ENCODE results near the gene RPL31.
"Not testable (repeated sequence)": the region's sequence is repeated elsewhere in the genome, so short reads cannot be mapped to it uniquely, and the experiment has no call there.

Gene RPL31

DNA sequence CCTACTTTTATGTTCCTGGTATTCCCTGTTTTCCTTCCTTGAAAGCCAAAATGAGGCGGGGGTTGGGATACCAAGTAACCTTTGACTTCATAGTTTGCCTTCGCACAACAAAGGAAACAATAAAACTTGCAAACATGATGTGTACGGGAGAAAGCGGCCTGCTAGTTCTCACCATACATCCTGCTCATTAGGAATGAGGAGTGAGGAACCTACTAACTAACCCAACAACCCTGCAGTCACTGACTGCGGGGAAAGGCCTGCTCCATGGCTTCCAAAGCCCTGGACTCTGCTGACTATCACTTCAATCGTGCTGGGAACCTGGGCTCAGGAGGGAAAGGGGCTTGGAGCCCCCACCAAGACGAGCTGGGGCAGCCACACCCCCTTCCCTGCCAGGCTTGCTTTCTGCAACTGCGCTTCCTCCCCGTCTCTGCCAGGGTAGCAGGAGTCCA lies 24.2 kb downstream of the RPL31 start:
- DNase-seq (ENCODE audit: low spot score), result no peak

DNA sequence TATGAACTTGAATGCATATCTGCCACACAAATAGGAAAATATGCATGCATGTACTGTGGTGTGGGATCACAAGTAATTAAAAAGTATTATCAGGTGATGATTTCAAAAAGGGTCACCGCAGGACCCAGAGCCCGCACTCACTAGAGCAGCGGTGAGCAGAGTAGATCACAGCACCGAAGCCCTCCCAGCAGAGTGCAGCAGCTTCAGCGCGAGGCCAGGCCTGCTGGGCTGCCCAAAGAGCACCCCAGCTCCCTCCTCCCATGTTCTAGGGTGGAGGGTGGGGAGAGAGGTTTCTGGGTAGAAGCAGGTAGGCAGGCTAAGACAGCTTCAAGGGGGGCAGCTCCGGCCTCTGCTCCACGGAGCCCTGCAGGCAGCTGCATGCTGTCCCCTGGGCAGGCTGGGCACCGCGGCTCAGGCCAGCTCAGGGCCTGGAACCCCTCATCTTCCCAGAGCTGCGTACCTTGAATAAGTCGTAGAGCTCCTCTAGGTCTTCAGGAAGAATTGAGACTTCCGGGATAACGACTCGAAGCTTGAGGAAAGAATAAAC lies 24.9 kb downstream of the RPL31 start:
- no peak for DNase-seq (ENCODE audit: low spot score)

DNA sequence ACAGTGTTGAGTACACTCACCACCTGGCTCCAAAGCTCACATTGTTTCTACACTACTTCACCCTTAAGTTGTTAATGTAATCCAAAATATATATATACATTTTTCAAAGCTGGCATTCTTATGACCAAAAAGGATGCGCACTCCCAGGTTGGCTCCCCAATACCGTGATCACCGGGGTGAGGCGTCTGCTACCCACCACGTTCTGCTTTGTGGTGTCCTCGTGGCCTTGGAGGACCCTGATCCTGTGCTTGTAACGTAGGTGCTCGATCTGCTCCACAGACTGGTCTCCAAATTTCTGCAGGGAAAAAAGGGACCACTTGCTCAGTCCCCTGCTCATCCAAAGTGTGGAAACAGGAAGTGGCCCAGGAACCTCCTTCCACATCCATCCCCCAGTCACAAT lies 25.8 kb downstream of the RPL31 start:
- no peak for DNase-seq (ENCODE audit: low spot score)

DNA sequence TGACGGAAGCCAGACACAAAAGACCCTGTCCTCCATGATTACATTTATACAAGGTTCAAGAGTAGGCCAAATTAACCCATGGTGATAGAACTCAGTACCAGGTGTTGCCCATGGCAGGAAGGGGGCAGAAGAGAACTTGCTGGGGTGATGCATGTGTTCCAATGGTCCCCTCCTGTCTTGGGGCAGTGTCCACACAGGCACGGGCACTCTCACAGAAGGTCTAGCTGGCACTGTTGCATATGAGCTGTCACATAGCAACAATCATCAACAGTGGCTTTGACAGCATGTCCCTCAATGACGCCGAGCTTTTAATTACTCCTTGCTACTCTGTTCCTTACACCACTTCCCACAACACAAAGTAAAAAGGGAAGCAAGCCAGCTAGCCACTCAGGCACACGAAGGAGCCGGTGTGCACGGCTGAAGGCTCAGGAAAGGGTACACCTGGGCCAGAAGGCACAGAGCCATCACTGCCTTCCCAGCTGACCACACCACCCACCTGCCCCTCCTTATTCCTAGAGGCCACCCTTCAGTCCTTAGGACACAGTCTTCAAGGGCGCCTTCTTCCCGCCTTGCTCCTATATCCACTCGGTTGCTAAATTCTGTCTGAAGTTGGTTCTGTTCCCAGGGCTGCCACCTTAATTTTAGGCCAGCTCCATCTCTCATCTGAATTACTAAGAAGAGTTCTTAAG lies 28.9 kb downstream of the RPL31 start:
- no peak for DNase-seq (ENCODE audit: low spot score)

DNA sequence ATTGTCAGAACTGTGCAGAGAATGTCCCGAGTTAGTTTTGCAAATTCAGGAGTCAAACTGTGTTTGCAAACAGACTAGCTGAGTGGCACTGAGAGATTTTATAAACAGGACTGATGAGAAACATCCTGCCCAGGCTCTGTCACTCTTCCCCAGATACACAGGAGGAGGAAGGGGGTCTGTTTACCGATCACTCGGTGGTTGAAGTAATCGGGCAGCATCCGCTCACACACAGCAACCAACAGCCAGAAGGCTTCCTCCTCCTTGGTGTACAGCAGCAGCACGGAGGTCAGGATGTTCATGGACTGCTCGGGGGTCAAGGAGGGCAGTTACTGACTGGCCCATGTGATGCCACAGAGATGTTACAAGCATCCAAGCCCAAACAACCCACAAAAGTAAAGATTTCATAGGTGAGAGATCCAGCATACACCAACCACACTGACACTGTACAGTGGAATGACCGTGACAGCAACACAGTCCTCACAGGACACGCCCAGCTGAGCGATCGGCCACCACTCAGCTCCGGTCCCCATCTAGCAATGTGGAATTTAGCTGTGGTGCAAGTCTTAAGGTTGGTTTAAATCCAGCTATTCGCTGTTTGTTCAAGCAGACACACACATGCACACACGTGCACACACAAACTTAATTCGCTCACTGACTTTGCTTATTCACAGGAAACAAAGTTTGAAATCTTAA lies 30.1 kb downstream of the RPL31 start:
- DNase-seq (ENCODE audit: low spot score), result no peak

DNA sequence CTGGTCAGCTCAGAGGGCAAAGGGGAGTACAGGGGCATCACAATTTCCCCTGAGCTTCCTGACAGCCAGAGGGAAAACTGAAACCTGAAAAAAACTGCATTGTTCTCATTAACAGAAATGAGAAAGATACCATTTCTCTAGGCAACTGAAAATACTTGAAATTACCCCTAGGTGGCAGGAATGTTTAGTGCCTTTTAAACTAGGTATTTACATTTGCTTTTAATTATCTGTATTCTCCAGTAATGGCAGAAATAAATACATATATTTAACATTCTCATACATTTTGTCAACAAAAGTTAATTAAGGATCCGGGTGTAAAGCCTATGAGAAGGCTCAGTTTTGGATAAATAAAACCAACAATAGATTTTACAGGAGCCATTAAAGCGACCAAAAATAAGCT lies 34.5 kb downstream of the RPL31 start:
- DNase-seq (ENCODE audit: low spot score), result no peak

DNA sequence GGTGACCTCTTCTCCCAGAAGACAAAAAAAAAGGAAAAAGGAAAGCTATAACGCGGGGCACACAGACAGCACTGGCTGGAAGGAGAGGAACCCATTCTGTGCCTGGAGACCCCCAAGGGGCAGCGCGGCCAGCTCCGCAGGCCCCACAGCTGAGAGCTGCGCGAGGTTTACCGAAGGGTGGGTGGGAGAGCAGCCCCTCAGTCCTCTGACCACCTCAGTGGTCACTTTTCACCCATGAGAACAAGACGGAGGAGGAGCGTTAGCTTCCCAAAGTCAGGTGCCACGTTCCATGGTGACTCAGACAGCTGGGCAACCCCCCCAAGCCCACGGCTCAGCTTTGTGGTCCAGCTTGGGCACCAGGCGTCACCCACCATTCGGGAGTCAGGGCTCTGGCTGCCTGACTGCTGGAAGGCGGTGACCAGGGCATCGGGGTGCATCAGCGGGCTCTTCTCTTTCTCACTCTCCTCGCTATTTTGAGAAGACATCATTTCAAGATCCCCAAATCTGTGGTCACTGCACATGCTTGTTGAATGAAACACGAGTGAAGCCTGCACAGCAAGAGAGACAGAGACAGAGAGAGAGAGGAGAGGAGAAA lies 35.2 kb downstream of the RPL31 start:
- no peak for DNase-seq (ENCODE audit: low spot score)

DNA sequence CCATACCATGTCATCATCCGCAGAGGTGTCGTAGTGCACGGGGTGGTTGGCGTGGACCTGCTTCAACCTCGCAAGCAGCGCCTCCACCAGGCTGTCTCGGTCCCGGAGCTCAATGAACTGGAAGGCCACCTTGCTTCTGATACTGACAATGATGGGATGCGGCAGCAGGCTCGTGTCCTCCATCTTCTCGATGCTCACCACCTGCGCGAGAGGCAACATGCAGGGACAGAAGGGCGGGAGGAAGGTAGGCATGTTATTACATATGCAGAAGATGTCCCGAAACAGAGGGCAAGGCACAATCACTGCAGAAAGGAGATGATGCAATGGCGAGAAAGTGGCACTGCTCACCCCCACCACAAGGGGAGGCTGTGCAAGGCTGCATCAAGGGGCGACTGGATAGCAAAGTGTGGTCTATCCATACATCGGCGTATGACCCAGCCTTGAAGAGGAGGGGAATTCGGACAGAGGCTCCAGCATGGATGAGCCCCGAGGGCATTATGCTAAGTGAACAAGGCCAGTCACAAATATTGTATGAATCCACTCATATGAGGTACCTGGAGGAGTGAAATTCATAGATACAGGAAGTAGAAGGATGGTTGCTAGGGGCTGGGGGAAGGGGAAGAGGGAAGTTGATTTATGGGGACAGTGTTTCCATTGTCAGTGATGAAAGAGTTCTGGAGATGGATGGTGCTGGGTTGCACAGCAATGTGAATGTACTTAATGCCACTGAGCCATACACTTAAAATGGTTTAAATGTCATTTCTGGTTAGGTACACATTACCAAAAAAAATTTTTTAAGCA lies 36.6 kb downstream of the RPL31 start:
- DNase-seq (ENCODE audit: low spot score), result no peak

DNA sequence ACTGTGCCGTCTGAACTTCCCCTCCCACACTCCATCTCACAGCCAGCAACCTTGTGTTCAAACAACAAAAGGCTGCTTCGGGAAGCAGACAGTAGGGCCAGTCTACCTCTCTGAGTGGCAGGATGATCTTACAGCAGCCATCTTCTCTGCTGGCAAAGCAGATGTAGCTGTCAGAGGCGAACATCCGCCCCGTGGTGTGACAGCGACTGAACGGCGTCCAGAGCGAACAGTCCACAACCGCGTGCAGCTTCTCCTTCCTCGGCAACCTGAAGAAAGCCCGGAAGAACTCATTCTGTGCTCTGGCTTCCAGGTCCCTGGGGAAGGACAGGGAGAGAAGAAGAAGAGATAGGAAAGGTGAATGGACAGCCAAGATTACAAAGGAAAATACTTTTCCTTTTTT lies 38.0 kb downstream of the RPL31 start:
- no peak for DNase-seq (ENCODE audit: low spot score)

DNA sequence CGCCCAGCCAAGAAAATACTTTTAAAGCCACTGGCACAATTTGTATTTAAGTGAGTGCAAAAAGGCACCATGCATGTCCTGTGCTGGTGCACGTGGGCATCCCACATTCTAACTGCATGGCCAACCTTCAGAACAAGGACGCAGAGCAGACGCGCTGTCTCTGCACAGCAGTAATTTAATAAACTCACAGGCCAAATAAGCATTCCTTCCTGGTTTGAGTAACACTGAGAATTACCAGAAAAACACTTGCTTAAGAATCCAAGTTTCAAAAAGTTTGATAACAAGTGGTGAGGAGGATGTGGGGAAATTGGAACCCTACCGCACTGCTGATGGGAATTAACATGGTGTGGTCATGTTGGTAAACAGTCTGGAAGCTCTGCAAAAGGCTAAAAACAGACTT lies 38.7 kb downstream of the RPL31 start:
- no peak for DNase-seq (ENCODE audit: low spot score)

DNA sequence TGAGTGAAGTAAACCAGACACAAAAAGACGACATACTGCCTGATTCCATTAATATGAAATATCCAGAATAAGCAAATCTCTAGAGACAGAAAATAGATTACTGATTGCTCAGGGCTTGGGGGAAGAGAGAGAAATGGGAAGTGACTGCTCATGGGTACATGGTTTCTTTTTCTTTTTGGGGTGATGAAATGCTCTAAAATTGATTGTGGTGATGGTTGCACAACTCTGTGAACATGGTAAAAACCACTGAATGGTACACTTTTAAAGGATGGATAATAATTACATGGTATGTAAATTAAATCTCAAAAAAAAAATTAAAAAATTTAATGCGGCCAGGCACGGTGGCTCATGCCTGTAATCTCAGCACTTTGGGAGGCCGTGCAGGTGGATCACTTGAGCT lies 39.3 kb downstream of the RPL31 start:
- DNase-seq (ENCODE audit: low spot score), result no peak

DNA sequence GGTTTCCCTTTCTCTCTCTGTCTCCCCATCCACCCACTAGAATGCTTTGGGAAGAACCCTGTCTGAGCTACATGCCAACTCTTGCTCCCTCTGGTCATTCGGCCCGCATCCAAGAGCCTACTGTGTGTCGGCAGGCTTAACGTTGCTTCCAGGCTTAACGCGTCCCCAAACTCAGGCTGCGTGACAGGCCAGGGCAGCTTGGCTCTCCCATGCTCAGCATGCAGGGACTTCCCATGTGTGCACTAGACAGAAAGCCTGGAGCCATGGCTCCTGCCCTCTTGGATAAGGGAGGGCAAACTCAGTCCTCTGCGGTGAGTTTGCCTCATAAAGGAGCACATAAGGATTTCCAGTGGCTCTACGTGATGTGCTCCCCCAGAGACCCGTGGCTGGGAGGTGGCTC lies 43.2 kb downstream of the RPL31 start:
- DNase-seq (ENCODE audit: low spot score), result no peak

DNA sequence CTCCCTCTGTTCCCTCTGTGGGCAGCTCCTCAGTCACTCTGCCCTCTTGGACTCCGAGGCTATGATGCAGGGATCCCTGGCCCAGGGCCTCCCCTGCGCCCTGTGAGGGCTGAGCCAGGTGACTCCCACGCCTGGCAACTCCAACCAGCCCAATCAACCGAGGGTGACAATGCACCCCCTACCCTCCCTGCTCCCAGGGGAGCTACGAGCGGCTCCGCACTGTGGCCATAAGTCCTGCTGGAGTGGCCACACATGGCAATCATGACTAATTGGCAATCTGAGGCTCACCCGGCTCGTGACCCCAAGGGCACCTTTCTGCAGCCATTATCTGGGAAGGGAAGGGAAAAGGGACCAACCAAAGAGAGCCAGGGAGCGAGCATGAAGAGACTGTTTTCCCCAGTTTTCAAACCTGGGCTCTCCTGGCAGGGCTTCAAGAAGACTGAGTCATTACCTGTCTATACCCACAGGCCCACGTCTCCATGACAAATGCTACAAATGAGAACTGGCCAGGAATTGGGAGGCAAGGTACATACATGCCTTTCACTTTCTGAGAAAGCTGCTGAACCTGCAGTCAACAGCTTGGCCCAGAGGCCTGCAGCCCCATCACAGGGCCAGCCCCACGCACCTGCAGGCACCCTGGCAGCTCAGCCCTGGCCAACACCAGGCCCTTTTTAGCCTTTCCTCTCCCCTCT lies 45.1 kb downstream of the RPL31 start:
- no peak for DNase-seq (ENCODE audit: low spot score)

DNA sequence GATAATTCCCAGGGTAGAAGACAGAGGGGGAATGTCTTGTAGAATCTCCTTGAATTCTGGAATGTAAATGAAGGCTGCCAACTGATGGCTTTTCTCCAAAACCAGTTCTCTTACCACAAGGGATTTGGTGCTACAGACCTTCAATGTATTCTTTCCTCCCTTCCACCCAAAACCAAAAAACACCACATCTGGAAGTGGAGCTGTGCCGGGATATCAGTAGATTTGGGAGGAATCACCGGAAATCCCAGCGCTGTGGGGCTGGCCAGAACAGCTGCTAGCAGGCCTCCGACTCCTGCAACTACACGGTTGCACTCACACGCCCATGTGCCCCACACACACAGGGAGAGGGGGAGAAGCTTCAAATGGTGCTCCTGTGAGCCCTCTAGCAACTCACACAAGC lies 45.7 kb downstream of the RPL31 start:
- DNase-seq (ENCODE audit: low spot score), result no peak

DNA sequence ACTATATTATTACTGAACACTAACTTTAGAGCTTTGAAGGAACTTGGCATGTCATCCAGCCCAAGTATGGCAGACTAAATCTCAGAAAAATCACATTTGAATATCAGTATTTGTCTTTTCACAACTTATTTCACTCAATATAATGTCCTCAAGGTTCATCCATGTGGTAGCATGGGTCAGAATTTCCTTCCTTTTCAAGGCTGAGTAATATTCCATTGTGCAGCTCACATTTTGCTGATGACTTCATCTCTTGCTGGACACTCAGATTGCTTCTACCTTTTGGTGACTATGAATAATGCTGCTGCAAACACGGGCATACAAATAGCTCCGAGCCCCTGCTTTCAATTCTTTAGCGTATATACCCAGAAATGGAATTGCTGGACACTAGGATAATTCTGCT lies 46.7 kb downstream of the RPL31 start:
- DNase-seq (ENCODE audit: low spot score), result no peak

DNA sequence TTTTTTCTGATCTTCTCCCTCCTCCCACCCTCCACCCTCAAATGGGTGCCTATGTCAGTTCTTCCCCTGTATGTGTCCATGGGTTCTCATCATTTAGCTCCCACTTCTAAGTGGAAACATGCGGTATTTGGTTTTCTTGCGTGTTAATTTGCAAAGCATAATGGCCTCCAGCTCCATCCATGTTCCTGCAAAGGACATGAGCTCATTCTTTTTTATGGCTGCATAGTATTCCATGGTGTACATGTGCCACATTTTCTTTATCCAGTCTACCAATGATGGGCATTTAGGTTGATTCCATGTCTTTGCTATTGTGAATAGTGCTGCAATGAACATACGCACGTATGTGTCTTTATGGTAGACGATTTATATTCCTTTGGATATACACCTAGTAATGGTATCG lies 48.8 kb downstream of the RPL31 start:
- DNase-seq (ENCODE audit: low spot score), result not testable (repeated sequence)

DNA sequence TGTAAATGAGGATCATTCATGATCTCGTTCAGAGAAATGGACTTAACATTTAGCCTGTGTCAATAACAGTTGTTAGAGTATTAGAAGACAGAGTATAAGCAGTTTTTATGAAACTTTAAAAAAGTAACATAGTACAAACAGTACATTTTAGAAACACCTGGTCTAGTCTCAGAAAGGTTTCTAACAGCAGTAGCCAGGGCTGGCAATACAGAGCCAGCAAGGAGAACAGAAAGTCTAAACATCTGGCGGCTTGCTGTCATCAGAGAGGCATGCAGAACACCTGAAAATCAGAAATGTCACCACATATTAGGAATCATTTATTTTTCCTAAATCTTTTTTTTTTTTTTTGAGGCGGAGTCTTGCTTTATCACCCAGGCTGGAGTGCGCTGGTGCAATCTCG lies 50.1 kb downstream of the RPL31 start:
- no peak for DNase-seq (ENCODE audit: low spot score)

DNA sequence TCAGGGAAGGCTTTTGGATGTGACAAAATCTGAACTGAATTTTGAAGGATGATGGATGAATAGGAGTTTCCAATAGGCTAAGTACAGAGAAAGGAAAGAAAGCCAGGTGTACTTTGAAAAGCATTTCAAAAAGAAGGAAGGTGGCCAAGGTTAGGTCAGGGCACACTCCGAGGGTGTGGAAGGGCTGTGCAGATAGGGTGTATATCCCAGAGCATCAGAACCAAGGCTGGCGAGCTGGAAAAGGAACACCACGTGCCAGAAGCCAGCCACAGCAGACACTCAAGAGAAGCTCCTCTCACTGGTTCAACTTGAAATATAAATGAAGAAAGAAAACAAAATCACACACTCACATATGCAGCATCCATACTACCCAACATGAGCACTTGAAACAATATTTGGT lies 51.0 kb downstream of the RPL31 start:
- DNase-seq (ENCODE audit: low spot score), result no peak
